Gastroesophageal sphincter (tissue), 3 donors: Measurements from ENCODE around the gene ATAD3A.

Experiments used
- CTCF ChIP-seq, 4 experiments: fragments of 200-600 bp in 2 of 4; fragments of 450-650 bp in 2 of 4; sonication (generic) in 1 of 4; IDR thresholded peaks; one replicate each; pipeline ENCODE4 v1.5.1; 2017 to 2019; ENCODE audit warnings: antibody characterized with exemption in 4 of 4, mild to moderate bottlenecking in 2 of 4, moderate library complexity in 2 of 4
- POLR2A ChIP-seq, 2 donors: fragments of 450-650 bp; IDR thresholded peaks; one replicate each; pipeline ENCODE4 v1.6.1; 2017; ENCODE audit warnings: antibody characterized with exemption in 2 of 2, mild to moderate bottlenecking in 2 of 2, moderate library complexity in 1 of 2

- no peak for TF ChIP-seq POLR2A (IDR thresholded peaks at IDR 0.05)
- no peak for TF ChIP-seq CTCF (IDR thresholded peaks at IDR 0.05)
These were observed 52.3 kb downstream of the ATAD3A start for GRCh38 chr1:1564268-1564667.
